Fibroblast of lung (primary cell): Measurements from ENCODE around the gene TTL. TPM values are rescaled to one million over a fixed set of nuclear protein-coding genes. Genes with fewer than 3 reads are reported as not detected.

Experiments used
- DNase-seq, 2 donors: peaks; one replicate each; pipeline versions ENCODE4 v3.0.0 to v3.0.0-alpha.2; 2010; ENCODE audit warnings: low read depth in 2 of 2
- H2AFZ ChIP-seq: 2 replicates; pipeline ENCODE4 v1.5.1; 2012; ENCODE audit warnings: low read length, control low read depth, inconsistent platforms
- H3K27ac ChIP-seq: 2 replicates; pipeline ENCODE4 v1.5.1; 2011; ENCODE audit warnings: low read length, control low read depth; ENCODE audit not compliant: insufficient read depth
- H3K27me3 ChIP-seq: 2 replicates; pipeline ENCODE4 v1.5.1; 2011; ENCODE audit warnings: mild to moderate bottlenecking, low read length; ENCODE audit not compliant: control insufficient read depth, insufficient read depth
- H3K36me3 ChIP-seq: 2 replicates; pipeline ENCODE4 v1.5.1; 2011; ENCODE audit warnings: low read length; ENCODE audit not compliant: control insufficient read depth, insufficient read depth
- H3K4me1 ChIP-seq: 2 replicates; pipeline ENCODE4 v1.5.1; 2011; ENCODE audit warnings: low read length; ENCODE audit not compliant: control insufficient read depth, insufficient read depth; ENCODE audit errors: extremely low read depth
- H3K4me2 ChIP-seq: 2 replicates; pipeline ENCODE4 v1.5.1; 2011; ENCODE audit warnings: low read length, control low read depth; ENCODE audit not compliant: insufficient read depth; ENCODE audit errors: extremely low read depth
- H3K4me3 ChIP-seq, 4 experiments: fragments of 200-600 bp in 1 of 4; sonication (generic) in 1 of 4; replicated peaks in 1 of 4; 2 replicates each; pipeline ENCODE4 v1.5.1; 2011 to 2016; ENCODE audit warnings: low read length in 4 of 4, low read depth in 3 of 4, mild to moderate bottlenecking in 3 of 4, control low read depth in 2 of 4, inconsistent platforms in 1 of 4, mixed read lengths in 1 of 4; ENCODE audit not compliant: insufficient read depth in 1 of 4; ENCODE audit errors: control extremely low read depth in 1 of 4
- H3K79me2 ChIP-seq: 2 replicates; pipeline ENCODE4 v1.5.1; 2012; ENCODE audit warnings: mild to moderate bottlenecking, low read length, inconsistent platforms; ENCODE audit not compliant: control insufficient read depth, insufficient read depth
- H3K9ac ChIP-seq: 2 replicates; pipeline ENCODE4 v1.5.1; 2011; ENCODE audit warnings: mild to moderate bottlenecking, low read length, control low read depth; ENCODE audit not compliant: insufficient read depth
- H3K9me3 ChIP-seq: 2 replicates; pipeline ENCODE4 v1.5.1; 2012; ENCODE audit warnings: low read depth, low read length; ENCODE audit not compliant: control insufficient read depth, insufficient read depth
- H4K20me1 ChIP-seq: 2 replicates; pipeline ENCODE4 v1.5.1; 2011; ENCODE audit warnings: low read length; ENCODE audit not compliant: control insufficient read depth, insufficient read depth; ENCODE audit errors: extremely low read depth
- EZH2 ChIP-seq: IDR thresholded peaks from 2 replicates; pipeline ENCODE4 v1.5.1; 2012; ENCODE audit warnings: low read length, control low read depth, mild to moderate bottlenecking; ENCODE audit errors: missing control alignments
- polyA plus RNA-seq, 2 donors: library from polyadenylated mRNA; depleted of rRNA in 1 of 2; stranded (reverse) in 1 of 2; unstranded in 1 of 2; fragments of >200 nt; gene quantifications; 2 replicates each; pipeline ENCODE4 v1.2.1, GENCODE V29; 2011 to 2012; ENCODE audit warnings: missing spikeins in 1 of 2
- total RNA-seq: library from RNA; depleted of rRNA; stranded (reverse); fragments of >200 nt; gene quantifications from 2 replicates; pipeline ENCODE4 v1.2.1, GENCODE V29; 2014
- TF ChIP-seq, protein P1 (sequence below), 2 donors: IDR thresholded peaks in 1 of 2; conservative IDR thresholded peaks in 1 of 2; 1 replicate in 1 of 2; 2 replicates in 1 of 2; pipeline ENCODE4 v1.5.1; 2011 to 2012; ENCODE audit warnings: low read length in 2 of 2, control low read depth in 1 of 2, inconsistent platforms in 1 of 2, low read depth in 1 of 2, mild to moderate bottlenecking in 1 of 2

Gene TTL
- total and polyA plus RNA-seq, 2 donors (not counting 1 experiment from before 2014, with no cell fraction given): 28.2 to 30.9 TPM

DNA sequence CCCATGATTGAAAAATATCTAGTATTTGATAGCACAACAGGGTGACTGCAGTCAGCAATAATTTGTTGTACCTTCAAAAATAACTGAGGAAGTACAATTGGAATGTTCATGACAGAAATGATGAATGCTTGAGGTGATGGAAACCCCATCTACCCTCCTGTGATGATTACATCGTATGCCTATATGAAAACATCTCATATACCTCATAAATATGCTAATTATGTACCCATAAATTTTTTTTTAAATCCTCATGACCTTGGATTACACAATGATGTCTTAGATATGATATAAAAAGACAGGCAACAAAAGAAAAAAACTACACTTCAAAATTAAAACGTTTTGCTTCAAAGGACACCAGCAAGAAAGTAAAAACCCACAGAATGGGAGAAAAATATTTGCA, 59.0 kb downstream of the TTL start:
- no peak overlapping the region for H3K27ac ChIP-seq
- no peak for TF ChIP-seq EZH2
- TF ChIP-seq, protein P1, sequence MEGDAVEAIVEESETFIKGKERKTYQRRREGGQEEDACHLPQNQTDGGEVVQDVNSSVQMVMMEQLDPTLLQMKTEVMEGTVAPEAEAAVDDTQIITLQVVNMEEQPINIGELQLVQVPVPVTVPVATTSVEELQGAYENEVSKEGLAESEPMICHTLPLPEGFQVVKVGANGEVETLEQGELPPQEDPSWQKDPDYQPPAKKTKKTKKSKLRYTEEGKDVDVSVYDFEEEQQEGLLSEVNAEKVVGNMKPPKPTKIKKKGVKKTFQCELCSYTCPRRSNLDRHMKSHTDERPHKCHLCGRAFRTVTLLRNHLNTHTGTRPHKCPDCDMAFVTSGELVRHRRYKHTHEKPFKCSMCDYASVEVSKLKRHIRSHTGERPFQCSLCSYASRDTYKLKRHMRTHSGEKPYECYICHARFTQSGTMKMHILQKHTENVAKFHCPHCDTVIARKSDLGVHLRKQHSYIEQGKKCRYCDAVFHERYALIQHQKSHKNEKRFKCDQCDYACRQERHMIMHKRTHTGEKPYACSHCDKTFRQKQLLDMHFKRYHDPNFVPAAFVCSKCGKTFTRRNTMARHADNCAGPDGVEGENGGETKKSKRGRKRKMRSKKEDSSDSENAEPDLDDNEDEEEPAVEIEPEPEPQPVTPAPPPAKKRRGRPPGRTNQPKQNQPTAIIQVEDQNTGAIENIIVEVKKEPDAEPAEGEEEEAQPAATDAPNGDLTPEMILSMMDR (conservative IDR thresholded peaks at IDR 0.05 in 1 of 2, IDR thresholded peaks at IDR 0.05 in 1 of 2; ENCODE audit: low read depth in 1 of 2, low read length in 2 of 2): no peak
- H4K20me1 ChIP-seq: no peaks in the 10 kb centered on the region
- peak overlapping the region; percentile 90 for H3K4me2 ChIP-seq
- H3K27me3 ChIP-seq: no peaks in the 10 kb centered on the region
- no peak for DNase-seq
- no peaks in the 10 kb centered on the region for H3K36me3 ChIP-seq
- peaks cover 2% of the 10 kb centered on the region for H3K4me1 ChIP-seq
- H3K79me2 ChIP-seq: peaks cover 25% of the 10 kb centered on the region
- H3K9me3 ChIP-seq: no peaks in the 10 kb centered on the region
- H3K4me3 ChIP-seq: no peak overlapping the region
- no peak overlapping the region for H3K9ac ChIP-seq
- H2AFZ ChIP-seq: no peak overlapping the region

DNA sequence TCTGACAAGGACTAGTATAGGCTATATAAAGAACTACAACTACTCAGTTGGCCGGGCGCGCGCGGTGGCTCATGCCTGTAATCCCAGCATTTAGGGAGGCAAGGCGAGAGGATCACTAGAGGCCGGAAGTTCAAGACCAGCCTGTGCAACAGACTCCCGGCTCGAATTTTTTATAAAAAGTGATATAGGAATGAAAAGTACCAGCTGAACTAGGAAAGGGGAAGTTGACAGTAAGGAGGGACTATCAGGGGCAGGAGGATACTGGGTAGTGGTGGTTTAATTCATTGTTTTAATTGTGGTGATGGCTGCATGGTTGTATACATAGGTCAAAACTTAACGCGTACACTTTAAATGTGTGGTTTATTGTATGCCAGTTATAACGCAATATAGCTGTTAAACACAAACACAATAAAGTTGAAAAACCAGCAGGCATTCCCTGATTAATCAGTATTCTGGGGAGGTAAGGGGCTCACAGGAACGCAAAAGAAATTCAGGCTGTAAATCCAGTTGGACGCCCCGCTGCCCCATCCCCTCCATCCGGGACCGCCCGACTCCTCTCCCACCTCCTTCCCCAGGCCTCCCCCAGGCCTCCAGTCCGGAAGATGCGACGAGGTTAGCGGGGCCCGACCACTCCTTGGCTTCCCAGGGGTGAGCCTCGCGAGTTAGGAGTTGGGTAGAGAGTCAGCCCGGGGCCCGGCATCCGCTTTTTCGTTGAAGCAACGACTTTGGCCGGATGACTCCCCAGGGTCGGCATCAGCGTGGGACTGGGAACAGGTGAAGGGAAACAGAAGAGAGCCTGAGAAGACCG, 59.6 kb downstream of the TTL start:
- H4K20me1 ChIP-seq: no peaks in the 10 kb centered on the region
- no peaks in the 10 kb centered on the region for H3K36me3 ChIP-seq
- peaks cover 2% of the 10 kb centered on the region for H3K4me1 ChIP-seq
- no peaks in the 10 kb centered on the region for H3K27me3 ChIP-seq
- peak in 1 of 2 donors; percentile 60 for DNase-seq
- no peaks in the 10 kb centered on the region for H3K9me3 ChIP-seq
- peak overlapping the region; percentile 88 to 98 (median 97) for H3K4me3 ChIP-seq
- peak overlapping the region; percentile 93 for H3K27ac ChIP-seq
- peaks cover 28% of the 10 kb centered on the region for H3K79me2 ChIP-seq
- H3K4me2 ChIP-seq: peak overlapping the region; percentile 90
- peak overlapping the region; percentile 98 for H2AFZ ChIP-seq
- no peak for TF ChIP-seq EZH2
- TF ChIP-seq, protein P1 (conservative IDR thresholded peaks at IDR 0.05 in 1 of 2, IDR thresholded peaks at IDR 0.05 in 1 of 2; ENCODE audit: low read depth in 1 of 2, low read length in 2 of 2): no peak
- H3K9ac ChIP-seq: peak overlapping the region; percentile 86

DNA sequence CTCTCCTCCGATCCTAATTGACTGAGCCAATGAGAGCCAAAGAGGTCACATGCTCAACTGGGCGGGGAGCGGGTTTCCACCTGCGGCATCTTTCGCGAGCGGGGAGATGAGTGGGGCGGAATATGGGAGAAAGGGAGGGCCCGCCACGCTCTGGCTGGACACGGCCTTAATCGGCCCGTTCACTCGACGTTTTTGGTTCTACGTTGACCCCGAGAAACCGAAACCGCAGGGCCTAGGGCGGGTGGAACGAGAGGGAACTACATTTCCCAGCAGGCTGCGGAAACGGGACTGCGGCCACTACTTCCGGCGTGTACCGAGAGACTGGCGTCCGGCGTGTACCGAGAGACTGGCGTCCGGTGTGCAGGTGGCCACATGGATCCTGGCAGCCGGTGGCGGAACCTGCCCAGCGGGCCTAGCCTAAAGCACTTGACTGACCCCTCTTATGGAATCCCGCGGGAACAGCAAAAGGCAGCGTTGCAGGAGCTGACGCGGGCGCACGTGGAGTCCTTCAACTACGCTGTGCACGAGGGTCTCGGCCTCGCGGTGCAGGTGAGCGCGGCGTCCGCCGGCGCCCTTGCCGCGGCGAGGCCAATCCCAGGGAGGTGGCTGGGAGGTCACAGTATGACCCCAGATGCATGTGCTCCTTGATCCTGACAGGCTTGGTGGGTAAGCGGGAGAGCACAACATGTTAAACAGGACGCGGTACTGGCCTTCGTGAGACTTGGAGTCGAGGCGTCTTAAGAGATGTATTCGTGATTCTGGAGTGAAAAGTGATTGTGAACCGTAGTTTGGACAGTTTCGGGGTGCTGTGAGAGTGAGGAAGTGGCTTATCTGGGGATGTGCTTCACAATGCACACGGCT, 60.4 kb downstream of the TTL start, which contains the start of gene POLR1B:
Gene POLR1B (plus strand): TSS at position 343 of the 861 bp plus-strand sequence. CDS start 30 bp downstream, at position 373.
- TF ChIP-seq, protein P1 (conservative IDR thresholded peaks at IDR 0.05 in 1 of 2, IDR thresholded peaks at IDR 0.05 in 1 of 2; ENCODE audit: low read depth in 1 of 2, low read length in 2 of 2): no peak
- no peak for TF ChIP-seq EZH2
- Histone ChIP-seq H3K4me2 (peak within 1 kb of the TSS; percentile 90), H3K27ac (peak within 1 kb of the TSS; percentile 93), H4K20me1 (no peaks in the 10 kb centered on the region), H3K79me2 (peaks cover 28% of the 10 kb centered on the region), H3K36me3 (no peaks in the 10 kb centered on the region), H3K4me3 (peak within 1 kb of the TSS; percentile 88 to 98 (median 97)), H3K9me3 (no peaks in the 10 kb centered on the region), H3K9ac (peak within 1 kb of the TSS; percentile 86), H3K4me1 (peaks cover 2% of the 10 kb centered on the region), H2AFZ (peak within 1 kb of the TSS; percentile 98), H3K27me3 (no peaks in the 10 kb centered on the region)
- peak; percentile 77 to 83 for DNase-seq
